Muscle layer of colon (tissue), 2 donors: ENCODE results near the gene CRNN.

Source experiments
- H3K27ac ChIP-seq: one replicate; pipeline ENCODE4 v1.7.0; 2013; ENCODE audit warnings: low read depth, mild to moderate bottlenecking, low read length, moderate library complexity
- H3K27me3 ChIP-seq, 2 donors: one replicate each; pipeline ENCODE4 v1.7.0; 2013; ENCODE audit warnings: low read length in 2 of 2, mild to moderate bottlenecking in 2 of 2; ENCODE audit not compliant: insufficient read depth in 2 of 2, control insufficient read depth in 1 of 2
- H3K36me3 ChIP-seq: one replicate; pipeline ENCODE4 v1.7.0; 2013; ENCODE audit warnings: mild to moderate bottlenecking, low read length; ENCODE audit not compliant: insufficient read depth
- H3K4me1 ChIP-seq: one replicate; pipeline ENCODE4 v1.7.0; 2013; ENCODE audit warnings: mild to moderate bottlenecking, low read length; ENCODE audit not compliant: insufficient read depth
- H3K4me3 ChIP-seq, 2 donors: one replicate each; pipeline ENCODE4 v1.7.0; 2013; ENCODE audit warnings: low read length in 2 of 2, low read depth in 1 of 2, mild to moderate bottlenecking in 1 of 2, moderate library complexity in 1 of 2
- H3K9ac ChIP-seq: one replicate; pipeline ENCODE4 v1.7.0; 2013; ENCODE audit warnings: low read length
- H3K9me3 ChIP-seq: one replicate; pipeline ENCODE4 v1.7.0; 2013; ENCODE audit warnings: mild to moderate bottlenecking, low read length
- donor health status: abdominal sarcoma.
- donor health status: Adenocarcinoma of cecum.

Gene CRNN

DNA sequence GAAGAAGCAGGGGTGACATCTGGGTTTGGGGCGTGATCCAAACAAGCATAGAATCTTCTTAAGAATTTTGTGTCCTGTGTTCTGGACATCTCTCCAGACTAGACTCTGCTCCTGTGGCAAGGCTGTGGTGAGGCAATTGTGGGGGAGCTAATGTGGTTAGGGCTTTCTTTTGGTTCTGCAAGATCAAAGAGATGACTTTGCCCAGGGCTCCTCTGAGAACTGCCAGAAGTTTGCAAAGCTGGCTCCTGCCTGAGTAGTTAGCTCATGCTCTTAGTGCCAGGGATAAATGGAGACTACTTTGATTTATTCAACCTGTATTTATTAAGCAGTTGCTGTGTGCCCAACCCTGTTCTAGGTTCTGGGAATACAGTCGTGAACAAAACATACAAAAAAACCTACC is 34.0 kb upstream of the CRNN start:
- H3K27ac ChIP-seq = no peak overlapping the region
- no peaks in the 10 kb centered on the region for H3K9me3 ChIP-seq

DNA sequence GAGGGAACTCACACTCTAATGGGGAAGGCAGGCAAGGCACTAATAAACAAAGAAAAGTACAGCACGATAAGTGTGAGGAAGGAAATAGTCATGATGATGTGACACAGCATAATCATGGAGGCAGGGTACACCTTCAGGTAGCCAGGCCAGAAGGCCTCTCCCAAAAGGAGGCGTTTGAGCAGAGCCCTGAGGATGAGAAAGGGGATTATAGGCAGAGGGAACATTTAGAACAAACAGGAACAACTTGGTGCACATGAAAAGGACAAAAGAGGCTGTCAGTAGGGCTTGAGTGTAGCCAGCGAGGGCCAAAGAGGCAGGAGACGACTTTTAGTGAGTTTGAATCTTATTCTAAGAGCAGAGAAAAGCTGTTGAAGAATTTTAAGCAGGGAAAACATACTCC is 33.4 kb upstream of the CRNN start:
- Histone ChIP-seq H3K4me1 (peaks cover 31% of the 10 kb centered on the region), H3K9ac (no peak overlapping the region), H3K9me3 (no peaks in the 10 kb centered on the region), H3K4me3 (no peak overlapping the region), H3K27me3 (no peaks in the 10 kb centered on the region), H3K36me3 (no peaks in the 10 kb centered on the region), H3K27ac (no peak overlapping the region)

More for the DNA sequence above, 34.0 kb upstream of the CRNN start:
- Histone ChIP-seq H3K4me3 (no peak overlapping the region), H3K27me3 (no peaks in the 10 kb centered on the region), H3K9ac (no peak overlapping the region), H3K4me1 (peaks cover 25% of the 10 kb centered on the region), H3K36me3 (no peaks in the 10 kb centered on the region)

DNA sequence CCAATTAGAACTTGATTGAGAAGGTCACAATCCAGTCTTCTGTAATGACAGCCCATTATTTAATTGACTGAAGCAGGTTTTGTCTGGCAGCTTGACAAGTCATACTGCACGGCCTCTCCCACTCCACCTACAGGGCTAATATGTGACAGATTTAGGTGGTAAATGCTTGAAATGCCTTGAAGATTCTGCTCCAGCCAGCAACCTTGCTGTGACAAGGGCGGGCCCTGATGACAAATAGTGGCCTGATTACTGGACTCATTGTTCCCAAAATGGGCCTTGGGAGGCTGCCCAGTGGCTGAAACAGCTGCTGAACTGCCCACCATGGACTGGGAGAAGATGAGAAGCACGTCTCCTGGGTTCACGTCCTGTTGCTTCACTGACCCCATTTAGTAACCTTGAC is 30.0 kb upstream of the CRNN start:
- Histone ChIP-seq H3K9me3 (no peaks in the 10 kb centered on the region), H3K9ac (no peak overlapping the region), H3K27me3 (no peaks in the 10 kb centered on the region), H3K4me1 (peaks cover 48% of the 10 kb centered on the region), H3K27ac (no peak overlapping the region), H3K36me3 (no peaks in the 10 kb centered on the region), H3K4me3 (no peak overlapping the region)

DNA sequence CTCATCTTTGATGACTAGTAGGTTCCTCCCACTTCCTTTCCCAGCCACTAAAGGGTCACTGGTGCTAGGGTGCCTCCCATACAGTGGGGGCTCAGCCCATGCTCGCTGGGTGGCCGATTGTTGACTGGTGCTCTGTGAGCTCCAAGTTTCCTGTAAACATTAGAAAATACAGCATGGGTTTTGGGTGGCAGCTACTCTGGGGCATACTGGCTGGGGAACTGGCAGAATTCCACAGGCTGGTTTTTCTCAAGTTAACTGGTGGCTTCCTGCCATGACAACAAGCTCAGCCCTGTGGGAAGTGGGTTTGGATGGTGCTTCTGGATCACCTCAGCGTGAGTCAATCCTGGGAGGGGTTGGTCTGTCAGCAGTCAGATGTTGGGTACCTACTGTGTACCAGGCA is 28.7 kb upstream of the CRNN start:
- H3K36me3 ChIP-seq = no peaks in the 10 kb centered on the region
- no peak overlapping the region for H3K9ac ChIP-seq
- H3K9me3 ChIP-seq = no peaks in the 10 kb centered on the region
- H3K4me3 ChIP-seq = no peak overlapping the region
- H3K4me1 ChIP-seq = peaks cover 40% of the 10 kb centered on the region
- no peak overlapping the region for H3K27ac ChIP-seq
- H3K27me3 ChIP-seq = no peaks in the 10 kb centered on the region

DNA sequence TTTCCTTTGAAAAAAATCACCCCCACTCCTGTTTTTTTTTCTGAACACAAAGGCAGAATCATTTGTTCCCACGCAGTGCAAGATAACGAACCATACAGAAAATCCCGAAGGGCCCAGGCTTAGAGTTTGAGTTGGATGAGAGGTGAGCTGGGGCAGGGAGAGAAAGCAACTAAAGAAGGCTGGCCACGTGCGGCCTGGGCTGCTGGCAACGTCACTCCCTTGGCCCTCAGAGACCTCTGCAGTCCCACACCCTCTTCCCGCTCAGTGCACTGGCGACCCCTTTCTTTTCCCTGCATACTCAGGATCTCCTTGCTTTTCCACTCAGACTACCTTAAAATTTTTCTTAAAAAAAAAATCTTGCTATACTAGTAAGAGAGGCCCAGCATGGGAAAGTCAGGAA is 28.2 kb upstream of the CRNN start:
- H3K4me3 ChIP-seq = no peak overlapping the region
- no peaks in the 10 kb centered on the region for H3K9me3 ChIP-seq
- H3K27ac ChIP-seq = no peak overlapping the region
- H3K36me3 ChIP-seq = no peaks in the 10 kb centered on the region
- H3K27me3 ChIP-seq = no peaks in the 10 kb centered on the region
- H3K9ac ChIP-seq = no peak overlapping the region
- peaks cover 35% of the 10 kb centered on the region for H3K4me1 ChIP-seq

DNA sequence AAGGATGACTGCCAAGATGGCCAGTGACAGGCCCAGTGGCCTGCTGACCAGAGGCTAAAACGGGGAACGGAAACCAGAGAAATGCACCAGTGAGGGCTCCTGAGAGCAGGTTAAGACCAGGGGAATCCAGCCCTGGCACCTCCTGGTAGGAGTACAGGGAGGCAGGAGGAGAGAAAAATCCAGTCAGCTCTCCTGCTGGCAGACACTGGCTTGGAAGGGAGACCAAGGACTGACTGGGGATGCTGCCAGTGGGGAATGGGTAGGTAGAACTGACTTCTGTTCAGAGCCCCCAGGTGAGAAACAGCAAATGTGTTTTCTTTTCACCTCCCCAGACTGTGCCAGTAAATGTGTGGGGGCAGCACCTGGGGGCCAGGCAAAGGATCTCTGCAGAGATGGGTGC is 27.7 kb upstream of the CRNN start:
- Histone ChIP-seq H3K9me3 (no peaks in the 10 kb centered on the region), H3K4me1 (peaks cover 32% of the 10 kb centered on the region), H3K9ac (no peak overlapping the region), H3K27me3 (no peaks in the 10 kb centered on the region), H3K4me3 (no peak overlapping the region), H3K36me3 (no peaks in the 10 kb centered on the region), H3K27ac (no peak overlapping the region)

DNA sequence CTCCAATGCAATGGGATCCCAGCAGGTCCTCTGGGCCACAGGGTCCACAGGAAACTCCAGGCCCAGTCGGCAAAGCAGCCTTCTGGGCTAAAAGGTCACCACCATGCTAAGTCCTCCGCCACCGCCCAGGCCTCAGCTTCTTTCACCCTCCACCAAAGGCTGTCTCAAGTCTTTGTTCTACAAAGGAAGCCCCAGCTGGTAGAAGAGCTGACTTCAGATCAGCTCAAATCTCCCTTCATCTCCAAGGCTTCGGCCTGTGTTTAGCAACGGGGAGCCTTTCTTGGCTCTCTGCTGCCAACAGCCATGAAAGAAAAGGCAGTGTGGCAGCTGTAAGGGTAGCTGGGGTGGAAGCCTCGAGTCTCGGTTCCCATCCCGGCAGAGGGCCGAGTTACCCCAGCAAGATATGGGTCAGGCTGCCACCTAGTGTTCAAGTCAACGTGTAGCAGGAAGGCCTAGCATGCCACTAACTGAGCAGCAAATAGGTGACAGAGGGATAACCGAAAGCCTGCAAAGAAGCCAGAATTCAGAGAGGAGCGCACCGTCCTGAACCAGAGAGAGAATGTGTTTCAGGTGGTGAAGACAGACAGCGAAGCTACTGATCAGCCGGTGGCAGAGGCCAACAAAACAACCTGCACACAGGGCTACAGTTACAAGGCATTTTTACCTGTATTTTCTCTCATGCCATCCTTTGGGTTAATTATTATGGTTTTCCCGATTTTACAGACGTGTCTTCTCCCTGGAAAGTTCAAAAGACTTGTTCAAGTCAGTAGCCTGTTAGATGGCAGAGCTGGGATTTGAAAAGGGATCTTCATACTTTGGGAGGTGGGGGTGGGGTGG is 26.8 kb upstream of the CRNN start:
- no peak overlapping the region for H3K27ac ChIP-seq
- no peak overlapping the region for H3K4me3 ChIP-seq
- peaks cover 32% of the 10 kb centered on the region for H3K4me1 ChIP-seq
- H3K9ac ChIP-seq = no peak overlapping the region
- no peaks in the 10 kb centered on the region for H3K27me3 ChIP-seq
- H3K36me3 ChIP-seq = no peaks in the 10 kb centered on the region
- no peaks in the 10 kb centered on the region for H3K9me3 ChIP-seq

DNA sequence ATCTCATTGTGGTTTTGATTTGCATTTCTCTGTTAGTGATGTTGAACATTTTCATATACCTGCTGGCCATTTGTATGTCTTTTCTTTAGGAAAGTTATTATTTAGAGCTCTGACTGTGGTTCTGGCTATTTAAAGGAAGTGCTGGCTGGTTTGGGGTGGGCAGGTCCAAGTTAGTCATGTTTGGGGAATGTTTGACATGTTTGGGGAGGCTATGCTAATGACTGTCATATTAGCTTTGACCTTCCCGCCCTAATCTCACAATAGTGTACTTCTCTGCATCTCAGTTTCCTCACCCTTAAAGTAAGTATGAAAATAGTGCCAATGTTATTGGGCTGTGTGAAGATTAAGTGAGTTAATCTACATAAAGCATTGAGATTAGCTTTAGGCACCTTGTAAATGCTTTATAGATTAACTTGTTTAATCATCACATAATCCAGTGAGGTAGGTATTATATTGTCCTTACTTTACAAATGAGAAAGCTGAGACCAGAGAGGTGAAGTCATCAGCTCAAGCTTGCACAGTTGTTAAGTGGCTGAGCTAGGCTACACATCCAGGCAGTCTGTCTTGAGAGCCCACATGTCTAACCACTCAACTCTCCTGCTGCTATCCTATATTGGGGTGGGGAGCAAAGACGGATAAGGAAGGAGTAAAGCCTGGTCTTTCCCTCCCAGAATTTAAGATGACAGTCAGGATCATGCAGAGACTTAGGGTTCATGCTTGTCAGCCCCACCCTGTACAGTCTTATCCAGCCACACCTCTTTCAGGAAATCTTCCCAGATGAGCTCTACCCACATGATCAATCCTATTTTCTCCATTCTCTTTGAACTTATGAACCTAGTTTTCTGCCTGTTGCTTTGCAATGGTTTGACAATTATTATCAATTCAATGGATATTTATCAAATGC is 22.8 kb upstream of the CRNN start:
- Histone ChIP-seq H3K9me3 (no peaks in the 10 kb centered on the region), H3K27ac (no peak overlapping the region), H3K4me3 (no peak overlapping the region), H3K27me3 (no peaks in the 10 kb centered on the region), H3K9ac (no peak overlapping the region), H3K36me3 (no peaks in the 10 kb centered on the region), H3K4me1 (peaks cover 11% of the 10 kb centered on the region)

DNA sequence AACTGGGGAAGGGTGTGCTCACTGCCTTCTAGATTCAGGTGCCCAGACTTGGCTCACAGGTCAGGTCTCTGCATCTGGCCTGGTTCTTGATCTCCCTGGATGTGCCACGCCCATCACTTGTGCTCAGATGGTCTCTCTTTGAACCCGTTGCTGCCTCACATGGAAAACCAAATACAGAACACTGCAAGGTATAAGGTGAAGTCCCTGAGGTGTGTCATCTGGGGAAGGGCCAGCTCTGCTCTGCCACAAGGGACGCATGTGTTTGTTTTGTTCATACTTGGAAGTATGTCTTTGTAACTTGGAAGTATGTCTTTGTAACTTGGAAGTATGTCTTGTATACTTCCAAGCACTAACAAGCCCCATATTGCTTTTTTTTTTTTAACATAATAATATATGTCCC is 13.4 kb upstream of the CRNN start:
- Histone ChIP-seq H3K4me3 (no peak overlapping the region), H3K9me3 (no peaks in the 10 kb centered on the region), H3K9ac (no peak overlapping the region), H3K27ac (no peak overlapping the region), H3K4me1 (no peaks in the 10 kb centered on the region), H3K36me3 (no peaks in the 10 kb centered on the region), H3K27me3 (no peaks in the 10 kb centered on the region)

DNA sequence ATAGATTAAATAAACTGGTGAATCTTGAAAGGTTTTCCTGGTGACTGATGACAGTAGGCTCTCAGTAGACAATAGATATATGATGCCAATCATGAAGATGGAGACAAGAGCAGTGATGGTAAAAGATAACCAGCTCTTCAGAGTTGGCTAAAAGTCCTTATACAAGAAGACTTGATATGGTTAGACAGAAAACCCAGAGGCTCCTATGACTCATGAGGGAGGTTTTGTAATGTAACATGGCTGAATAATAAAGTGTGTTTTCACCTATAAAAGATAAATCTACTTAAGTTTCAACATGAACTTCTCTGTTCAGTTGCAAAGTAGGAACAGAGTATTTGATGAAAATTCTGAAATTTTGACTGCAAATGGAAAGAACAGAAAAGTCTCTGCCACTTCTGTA is 12.7 kb upstream of the CRNN start:
- Histone ChIP-seq H3K4me3 (no peak overlapping the region), H3K27me3 (no peaks in the 10 kb centered on the region), H3K36me3 (no peaks in the 10 kb centered on the region), H3K4me1 (no peaks in the 10 kb centered on the region), H3K9ac (no peak overlapping the region), H3K27ac (no peak overlapping the region), H3K9me3 (no peaks in the 10 kb centered on the region)

DNA sequence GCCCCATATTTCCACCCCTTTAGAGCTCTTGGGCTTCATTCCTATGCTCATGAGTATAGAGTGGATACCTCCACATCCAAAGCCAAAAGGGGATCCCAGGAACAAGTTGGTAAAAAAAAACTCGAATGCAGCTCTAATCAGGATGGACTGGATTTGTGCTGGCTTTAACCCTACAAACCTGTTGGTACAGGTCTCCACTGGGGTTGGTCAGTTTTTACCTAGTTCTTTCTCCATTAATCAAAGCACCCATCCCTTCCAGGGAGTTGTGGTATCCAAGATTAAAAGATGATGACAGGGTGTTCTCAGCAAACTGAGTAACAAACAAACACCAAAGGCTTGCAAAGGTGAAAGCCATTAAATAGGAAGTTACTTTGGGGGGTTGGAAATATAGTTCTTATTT is 5.9 kb upstream of the CRNN start:
- H3K4me3 ChIP-seq = no peak overlapping the region
- H3K27ac ChIP-seq = no peak overlapping the region
- H3K27me3 ChIP-seq = no peaks in the 10 kb centered on the region
- H3K4me1 ChIP-seq = no peaks in the 10 kb centered on the region
- no peak overlapping the region for H3K9ac ChIP-seq
- H3K36me3 ChIP-seq = no peaks in the 10 kb centered on the region
- no peaks in the 10 kb centered on the region for H3K9me3 ChIP-seq
